AG04449 (cell line): Measurements from ENCODE around the gene ADGRE2.

Source experiments
- CTCF ChIA-PET: fragments of 350-600 bp; formaldehyde crosslinking; extraction: SDS; loops from one replicate; lab custom pipeline; 2021; ENCODE audit warnings: antibody characterized with exemption; lab: Yijun Ruan, JAX
- POLR2A ChIA-PET: fragments of 400-600, 350-600 bp; formaldehyde crosslinking; extraction: SDS; loops from one replicate; lab custom pipeline; 2020; ENCODE audit warnings: antibody characterized with exemption, inconsistent platforms; lab: Yijun Ruan, JAX
- DNase-seq: peaks from one replicate; pipeline ENCODE4 v3.0.0-alpha.2; 2010; ENCODE audit warnings: low read depth, low spot score
- H3K4me3 ChIP-seq: 2 replicates; pipeline ENCODE4 v1.5.1; 2011; ENCODE audit warnings: low read depth, mild to moderate bottlenecking, control low read depth, low read length
- TF ChIP-seq, protein P1 (sequence below): IDR thresholded peaks from one replicate; pipeline ENCODE4 v1.5.1; 2011; ENCODE audit warnings: mild to moderate bottlenecking, moderate library complexity, low read length, control low read depth, inconsistent platforms; ENCODE audit not compliant: insufficient read depth; ENCODE audit errors: missing control alignments

ADGRE2 gene

GRCh38 chr19:14735915-14736314, 42.4 kb downstream of the ADGRE2 start:
- no peak for DNase-seq
- H3K4me3 ChIP-seq = no peak overlapping the region
- POLR2A ChIA-PET = no interaction called here
- CTCF ChIA-PET = no interaction called here
- TF ChIP-seq, protein P1, sequence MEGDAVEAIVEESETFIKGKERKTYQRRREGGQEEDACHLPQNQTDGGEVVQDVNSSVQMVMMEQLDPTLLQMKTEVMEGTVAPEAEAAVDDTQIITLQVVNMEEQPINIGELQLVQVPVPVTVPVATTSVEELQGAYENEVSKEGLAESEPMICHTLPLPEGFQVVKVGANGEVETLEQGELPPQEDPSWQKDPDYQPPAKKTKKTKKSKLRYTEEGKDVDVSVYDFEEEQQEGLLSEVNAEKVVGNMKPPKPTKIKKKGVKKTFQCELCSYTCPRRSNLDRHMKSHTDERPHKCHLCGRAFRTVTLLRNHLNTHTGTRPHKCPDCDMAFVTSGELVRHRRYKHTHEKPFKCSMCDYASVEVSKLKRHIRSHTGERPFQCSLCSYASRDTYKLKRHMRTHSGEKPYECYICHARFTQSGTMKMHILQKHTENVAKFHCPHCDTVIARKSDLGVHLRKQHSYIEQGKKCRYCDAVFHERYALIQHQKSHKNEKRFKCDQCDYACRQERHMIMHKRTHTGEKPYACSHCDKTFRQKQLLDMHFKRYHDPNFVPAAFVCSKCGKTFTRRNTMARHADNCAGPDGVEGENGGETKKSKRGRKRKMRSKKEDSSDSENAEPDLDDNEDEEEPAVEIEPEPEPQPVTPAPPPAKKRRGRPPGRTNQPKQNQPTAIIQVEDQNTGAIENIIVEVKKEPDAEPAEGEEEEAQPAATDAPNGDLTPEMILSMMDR = no peak

GRCh38 chr19:14733574-14733973, 44.8 kb downstream of the ADGRE2 start:
- TF ChIP-seq, protein P1 = no peak
- no peak overlapping the region for H3K4me3 ChIP-seq
- ChIA-PET CTCF (no interaction called here), POLR2A (no interaction called here)
- DNase-seq = no peak

DNA sequence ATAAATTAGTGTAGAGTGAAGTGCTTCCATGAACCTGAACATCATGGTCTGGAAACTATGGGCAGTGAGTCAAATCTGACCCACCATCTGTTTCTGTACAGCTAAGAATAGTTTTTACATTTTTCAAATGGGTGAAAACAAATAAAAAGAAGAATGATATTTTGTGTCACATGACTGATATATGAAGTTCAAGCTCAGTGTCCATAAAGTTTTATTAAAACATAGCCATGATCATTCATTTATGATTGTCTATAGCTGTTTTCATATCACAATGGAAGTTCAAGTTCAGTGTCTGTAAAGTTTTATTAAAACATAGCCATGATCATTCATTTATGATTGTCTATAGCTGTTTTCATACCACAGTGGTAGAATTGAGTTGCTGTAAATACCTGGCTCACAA, 45.9 kb downstream of the ADGRE2 start:
- no peak overlapping the region for H3K4me3 ChIP-seq
- TF ChIP-seq, protein P1 = no peak
- CTCF ChIA-PET = no interaction called here
- DNase-seq = no peak
- POLR2A ChIA-PET = no interaction called here

DNA sequence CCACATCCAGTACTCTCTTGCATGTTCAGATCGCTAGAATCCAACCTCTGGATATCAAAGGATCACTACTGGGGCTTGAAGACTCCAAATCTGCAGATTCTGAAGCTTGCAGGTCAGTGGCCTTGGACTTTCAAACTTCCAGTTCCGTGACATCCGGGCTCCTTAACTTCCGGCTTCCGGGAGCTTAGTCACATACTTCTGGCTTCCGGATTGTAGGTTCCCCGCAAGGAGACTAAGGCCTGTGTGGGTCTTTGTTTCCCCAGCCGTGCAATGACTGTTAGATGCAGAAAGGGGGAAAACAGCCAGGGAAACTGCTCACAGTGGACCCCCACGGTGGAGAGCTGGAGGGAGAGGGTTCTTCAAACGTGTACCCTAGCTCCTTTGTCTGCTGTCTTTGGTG, 47.2 kb downstream of the ADGRE2 start:
- ChIA-PET POLR2A (no interaction called here), CTCF (no interaction called here)
- H3K4me3 ChIP-seq = no peak overlapping the region
- TF ChIP-seq, protein P1 = no peak
- DNase-seq = no peak

- POLR2A ChIA-PET = no interaction called here
- TF ChIP-seq, protein P1 = no peak
- CTCF ChIA-PET = no interaction called here
- no peak for DNase-seq
- no peak overlapping the region for H3K4me3 ChIP-seq
Observed at GRCh38 chr19:14728595-14728994, 49.8 kb downstream of the ADGRE2 start.

DNA sequence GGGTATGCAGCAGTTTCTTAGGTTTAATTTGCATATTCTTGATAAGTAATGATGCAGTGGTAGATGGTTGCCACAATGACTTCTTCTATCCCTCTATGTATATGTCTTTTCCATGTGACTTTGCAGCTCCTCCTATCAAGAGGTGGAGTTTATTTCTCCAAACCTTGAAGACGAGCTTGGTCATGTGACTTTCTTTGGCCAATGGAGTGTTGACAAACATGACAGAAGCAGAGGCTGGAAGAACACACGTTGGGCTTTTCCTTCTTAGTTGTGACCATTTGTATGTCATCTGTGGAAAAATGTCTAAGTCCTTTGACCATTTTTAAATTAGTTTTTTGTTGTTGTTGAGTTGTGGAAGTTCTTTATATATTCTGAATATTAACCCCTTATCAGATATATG, 56.2 kb downstream of the ADGRE2 start:
- CTCF ChIA-PET = no interaction called here
- DNase-seq = no peak
- H3K4me3 ChIP-seq = no peak overlapping the region
- POLR2A ChIA-PET = no interaction called here
- TF ChIP-seq, protein P1 = no peak

GRCh38 chr19:14719162-14719561, 59.2 kb downstream of the ADGRE2 start:
- no peak overlapping the region for H3K4me3 ChIP-seq
- POLR2A ChIA-PET = no interaction called here
- DNase-seq = no peak
- TF ChIP-seq, protein P1 = no peak
- CTCF ChIA-PET = no interaction called here
